PC-3 (cell line): ENCODE measurements around the gene DTD1.

Experiments used
- EZH2 ChIP-seq: fragments of 300-600 bp; sonication (generic); IDR thresholded peaks from one replicate; pipeline ENCODE4 v1.6.1; 2017; ENCODE audit warnings: antibody characterized with exemption, mild to moderate bottlenecking, low read length; ENCODE audit not compliant: unreplicated experiment
- EZH2phosphoT487 ChIP-seq: fragments of 300-600 bp; sonication (generic); IDR thresholded peaks from 2 replicates; pipeline ENCODE4 v1.6.1; 2018; ENCODE audit warnings: mild to moderate bottlenecking, antibody characterized with exemption, low read length, borderline replicate concordance
- TF ChIP-seq, protein P1 (sequence below): fragments of 300-600 bp; sonication (generic); conservative IDR thresholded peaks from 2 replicates; pipeline ENCODE4 v1.5.1; 2017; ENCODE audit warnings: antibody characterized with exemption, low read depth, mild to moderate bottlenecking, low read length

DNA sequence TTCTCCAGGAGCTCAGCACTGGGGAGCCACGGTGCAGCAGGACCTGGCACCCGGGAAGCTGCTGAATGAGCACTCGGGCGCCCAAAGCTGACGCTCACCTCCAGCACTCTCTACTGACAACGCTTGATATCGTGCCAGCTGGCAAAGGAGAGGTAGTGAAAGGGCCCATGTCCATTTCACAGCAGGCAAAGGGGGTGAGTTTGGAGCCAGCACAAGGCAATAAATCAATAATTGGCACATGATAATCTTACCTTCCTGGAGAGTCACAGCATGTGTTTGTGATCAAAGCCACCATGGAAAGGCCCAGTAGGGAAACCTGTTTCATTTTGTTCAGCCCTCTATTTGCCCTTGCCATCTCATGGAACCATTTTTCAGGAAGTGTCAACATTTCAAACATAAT, 43.9 kb upstream of the DTD1 start:
- TF ChIP-seq, protein P1, sequence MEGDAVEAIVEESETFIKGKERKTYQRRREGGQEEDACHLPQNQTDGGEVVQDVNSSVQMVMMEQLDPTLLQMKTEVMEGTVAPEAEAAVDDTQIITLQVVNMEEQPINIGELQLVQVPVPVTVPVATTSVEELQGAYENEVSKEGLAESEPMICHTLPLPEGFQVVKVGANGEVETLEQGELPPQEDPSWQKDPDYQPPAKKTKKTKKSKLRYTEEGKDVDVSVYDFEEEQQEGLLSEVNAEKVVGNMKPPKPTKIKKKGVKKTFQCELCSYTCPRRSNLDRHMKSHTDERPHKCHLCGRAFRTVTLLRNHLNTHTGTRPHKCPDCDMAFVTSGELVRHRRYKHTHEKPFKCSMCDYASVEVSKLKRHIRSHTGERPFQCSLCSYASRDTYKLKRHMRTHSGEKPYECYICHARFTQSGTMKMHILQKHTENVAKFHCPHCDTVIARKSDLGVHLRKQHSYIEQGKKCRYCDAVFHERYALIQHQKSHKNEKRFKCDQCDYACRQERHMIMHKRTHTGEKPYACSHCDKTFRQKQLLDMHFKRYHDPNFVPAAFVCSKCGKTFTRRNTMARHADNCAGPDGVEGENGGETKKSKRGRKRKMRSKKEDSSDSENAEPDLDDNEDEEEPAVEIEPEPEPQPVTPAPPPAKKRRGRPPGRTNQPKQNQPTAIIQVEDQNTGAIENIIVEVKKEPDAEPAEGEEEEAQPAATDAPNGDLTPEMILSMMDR, result no peak
- TF ChIP-seq EZH2phosphoT487, result no peak
- TF ChIP-seq EZH2, result no peak
